Articular chondrocyte of knee joint (primary cell): Measurements from ENCODE around the gene LGSN. TPM values are rescaled to one million over a fixed set of nuclear protein-coding genes. Genes with fewer than 3 reads are reported as not detected.

Source experiments
- small RNA-seq: library from RNA; depleted of rRNA; stranded (forward); fragments of <200 nt; gene quantifications from one replicate; pipeline ENCODE3, GENCODE V24; 2012
- total RNA-seq: library from RNA; depleted of rRNA; stranded (reverse); fragments of >200 nt; gene quantifications from 2 replicates; pipeline ENCODE4 v1.2.3, GENCODE V29; 2012

LGSN gene
- not detected in 2 replicates for total RNA-seq

GRCh38 chr6:63319939-63320338, at the start of gene LGSN:
Gene LGSN (minus strand): TSS chr6:63319983. CDS start chr6:63319943, 40 bp downstream.

Small RNA genes within 50 kb of the gene (small RNA-seq; reads per million reads assigned to genes)
- gene SPTLC1P3: not detected

Other genes with a start within 250 kb of the LGSN start
- 0.32 and 0.65 TPM in 2 replicates for gene FKBP1C, start 108.5 kb downstream of the LGSN start, total RNA-seq